ENCODE measurements around the gene VPS13D.

Gene VPS13D

DNA sequence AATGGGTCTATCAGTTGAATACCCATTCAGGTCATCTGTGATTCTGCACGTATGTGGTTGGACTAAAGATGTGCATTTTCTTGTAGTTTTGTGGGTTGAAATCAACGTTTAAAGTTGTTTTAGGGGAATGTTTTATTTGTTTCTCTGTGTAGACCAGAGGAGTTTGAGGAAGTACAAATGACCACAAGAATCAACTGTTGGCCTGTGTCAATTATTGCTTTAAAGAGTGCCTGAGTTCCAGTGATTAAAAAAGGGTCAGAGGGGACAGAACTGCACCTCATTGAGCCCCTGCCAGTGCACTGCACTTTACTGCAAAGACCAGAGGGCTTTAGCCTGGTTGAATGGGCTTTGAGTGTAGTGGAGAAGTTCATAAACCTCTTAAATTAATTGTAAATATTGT, 190.3 kb downstream of the VPS13D start:
- POLR2A ChIA-PET, result no interaction called here
- CTCF ChIA-PET, result no interaction called here
- no peak for DNase-seq (ENCODE audit: extremely low spot score)
- TF ChIP-seq ARNT (IDR thresholded peaks at IDR 0.05), result no peak
- TF ChIP-seq SP1 (IDR thresholded peaks at IDR 0.05), result no peak
- no peak for TF ChIP-seq TARDBP (IDR thresholded peaks at IDR 0.05)
- no peak for TF ChIP-seq ELF4 (IDR thresholded peaks at IDR 0.05)
- TF ChIP-seq LEF1 (IDR thresholded peaks at IDR 0.05; ENCODE audit: borderline replicate concordance), result no peak

DNA sequence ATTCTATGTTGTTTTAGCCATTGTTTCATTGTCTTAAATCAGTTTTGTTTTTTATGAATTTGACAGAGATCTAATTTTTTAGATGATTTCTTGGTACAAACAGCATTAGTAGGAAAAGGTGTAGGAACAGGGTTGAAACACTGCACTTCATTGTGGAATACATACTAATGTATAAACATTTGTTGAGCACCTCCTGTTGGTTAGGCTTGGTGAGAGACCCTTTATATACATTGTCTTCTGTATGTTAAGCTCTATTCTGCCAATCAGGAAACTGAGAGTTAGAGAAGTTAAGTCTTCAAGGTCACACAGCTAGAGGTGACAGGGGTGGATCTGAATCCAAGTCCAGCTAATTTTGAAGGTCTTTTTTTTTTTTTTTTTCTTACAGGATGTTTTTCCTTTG, 192.7 kb downstream of the VPS13D start:
- ChIA-PET POLR2A (no interaction called here), CTCF (interaction anchor here (0.6 to 0.7 kb wide), 2 partner anchors 197 to 201 kb away, joined by 3 to 5 read pairs; no protein-coding TSS in a partner anchor)
- TF ChIP-seq ELF4 (IDR thresholded peaks at IDR 0.05) (no peak), LEF1 (IDR thresholded peaks at IDR 0.05; ENCODE audit: borderline replicate concordance) (no peak), TARDBP (IDR thresholded peaks at IDR 0.05) (no peak), CTBP1 (IDR thresholded peaks at IDR 0.05; ENCODE audit: borderline replicate concordance) (no peak)
- no peak for DNase-seq (ENCODE audit: extremely low spot score)

DNA sequence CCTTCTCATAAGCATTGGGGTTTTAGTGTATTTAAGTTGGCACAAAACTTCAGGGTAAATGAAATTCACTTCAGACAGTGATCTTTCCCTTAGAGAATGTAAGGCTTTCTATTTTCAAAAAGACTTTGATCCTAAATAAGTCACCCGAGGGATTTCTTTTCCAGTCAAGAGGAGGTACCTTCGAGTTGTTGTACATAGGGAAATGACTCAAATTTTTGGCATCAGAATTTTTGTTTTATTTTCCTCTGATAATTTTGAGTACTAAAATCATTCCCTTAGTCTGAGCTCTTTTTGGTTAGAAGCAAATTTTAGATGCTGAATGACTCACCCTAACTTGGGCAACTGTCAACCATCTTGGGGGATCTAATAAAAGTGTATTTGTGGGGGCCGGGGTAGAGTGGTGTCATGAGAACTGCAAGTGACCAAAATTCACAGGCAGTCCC, 194.3 kb downstream of the VPS13D start:
- POLR2A ChIA-PET, result no interaction called here
- CTCF ChIA-PET, result interaction anchor here (1.0 kb wide), 1 partner anchor 8 kb away, joined by 3 read pairs; no protein-coding TSS in a partner anchor
- no peak for TF ChIP-seq SP1 (IDR thresholded peaks at IDR 0.05)
- TF ChIP-seq FOXM1 (IDR thresholded peaks at IDR 0.05; ENCODE audit: borderline replicate concordance), result no peak
- no peak for TF ChIP-seq FOXA1 (IDR thresholded peaks at IDR 0.05)
- DNase-seq (ENCODE audit: extremely low spot score), result no peak

DNA sequence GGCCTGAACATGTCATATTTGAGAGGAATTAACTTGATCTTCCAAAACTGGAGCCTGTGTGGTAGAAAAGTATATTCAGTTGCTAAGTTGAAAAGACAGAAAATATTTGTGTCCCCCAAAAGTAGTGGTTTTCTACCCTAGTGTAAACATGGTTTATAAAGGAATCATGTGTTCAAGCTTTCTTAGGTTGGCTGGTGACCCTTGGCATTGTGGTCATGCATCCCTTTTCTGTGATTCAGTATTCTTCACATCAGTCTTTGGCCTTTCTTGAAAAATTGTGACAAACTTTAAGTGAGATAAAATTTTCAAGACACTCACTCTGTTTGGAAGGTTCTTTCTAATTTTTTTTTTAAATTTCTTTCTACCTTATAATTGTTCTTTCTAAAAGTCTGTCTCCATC, 195.0 kb downstream of the VPS13D start:
- no peak for DNase-seq (ENCODE audit: extremely low spot score)
- ChIA-PET CTCF (interaction anchor here (1.0 kb wide), 1 partner anchor 9 kb away, joined by 3 read pairs; no protein-coding TSS in a partner anchor), POLR2A (no interaction called here)
- TF ChIP-seq ZNF384 (IDR thresholded peaks at IDR 0.05) (no peak), TARDBP (IDR thresholded peaks at IDR 0.05) (no peak), LEF1 (IDR thresholded peaks at IDR 0.05; ENCODE audit: borderline replicate concordance) (no peak), BHLHE40 (IDR thresholded peaks at IDR 0.05; ENCODE audit: borderline replicate concordance) (no peak)

DNA sequence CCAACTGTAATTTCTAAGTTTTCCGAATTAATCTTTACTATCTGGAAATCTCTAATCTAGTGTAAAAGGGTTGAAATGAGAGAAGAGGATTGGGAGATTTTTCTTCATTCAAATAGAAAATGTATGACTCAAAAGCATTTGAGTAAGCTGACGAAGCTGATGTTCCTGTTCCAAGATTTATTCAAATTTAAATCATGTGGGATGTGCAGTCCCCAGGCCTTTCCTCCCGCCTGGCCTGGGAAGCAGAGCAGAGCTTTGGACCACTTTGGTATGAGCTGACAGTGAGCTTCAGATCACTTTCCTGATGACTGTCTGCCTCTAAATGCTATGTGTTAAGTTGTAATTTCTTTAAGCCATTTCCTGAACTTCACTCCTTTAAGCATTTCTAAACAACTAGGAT, 196.2 kb downstream of the VPS13D start:
- CTCF ChIA-PET, result no interaction called here
- DNase-seq (ENCODE audit: extremely low spot score), result no peak
- TF ChIP-seq L3MBTL2 (conservative IDR thresholded peaks at IDR 0.05) (no peak), ARNT (IDR thresholded peaks at IDR 0.05) (no peak), SUZ12 (IDR thresholded peaks at IDR 0.05) (no peak), FOXA1 (IDR thresholded peaks at IDR 0.05) (no peak), FOXM1 (IDR thresholded peaks at IDR 0.05; ENCODE audit: borderline replicate concordance) (no peak), LEF1 (IDR thresholded peaks at IDR 0.05; ENCODE audit: borderline replicate concordance) (no peak), FOXK2 (IDR thresholded peaks at IDR 0.05) (no peak), CTBP1 (IDR thresholded peaks at IDR 0.05; ENCODE audit: borderline replicate concordance) (no peak), ZNF384 (IDR thresholded peaks at IDR 0.05) (no peak)
- TF ChIP-seq, protein P1, sequence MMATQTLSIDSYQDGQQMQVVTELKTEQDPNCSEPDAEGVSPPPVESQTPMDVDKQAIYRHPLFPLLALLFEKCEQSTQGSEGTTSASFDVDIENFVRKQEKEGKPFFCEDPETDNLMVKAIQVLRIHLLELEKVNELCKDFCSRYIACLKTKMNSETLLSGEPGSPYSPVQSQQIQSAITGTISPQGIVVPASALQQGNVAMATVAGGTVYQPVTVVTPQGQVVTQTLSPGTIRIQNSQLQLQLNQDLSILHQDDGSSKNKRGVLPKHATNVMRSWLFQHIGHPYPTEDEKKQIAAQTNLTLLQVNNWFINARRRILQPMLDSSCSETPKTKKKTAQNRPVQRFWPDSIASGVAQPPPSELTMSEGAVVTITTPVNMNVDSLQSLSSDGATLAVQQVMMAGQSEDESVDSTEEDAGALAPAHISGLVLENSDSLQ (IDR thresholded peaks at IDR 0.05), result no peak
- POLR2A ChIA-PET, result no interaction called here

DNA sequence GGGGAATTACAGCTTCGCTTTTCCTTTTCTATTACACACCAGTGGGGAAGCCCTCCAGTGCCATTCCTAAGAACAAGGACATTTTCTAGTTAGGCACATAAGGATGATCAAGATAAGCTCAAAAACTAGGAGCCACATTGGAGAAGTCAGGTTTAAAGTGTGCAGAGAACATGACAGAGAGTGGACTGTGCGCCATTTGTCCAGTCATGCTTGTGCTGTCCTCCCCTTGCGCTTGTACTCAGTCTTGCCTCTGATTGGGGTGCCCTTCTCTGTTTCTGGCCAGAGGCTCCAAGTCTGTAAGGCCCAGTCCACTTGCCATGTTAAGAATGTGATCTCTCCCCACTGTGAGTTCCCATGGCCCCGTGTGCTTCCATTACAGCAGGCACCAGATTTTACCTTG, 198.5 kb downstream of the VPS13D start:
- POLR2A ChIA-PET, result no interaction called here
- DNase-seq (ENCODE audit: extremely low spot score), result no peak
- CTCF ChIA-PET, result no interaction called here
- TF ChIP-seq TARDBP (IDR thresholded peaks at IDR 0.05) (no peak), ARNT (IDR thresholded peaks at IDR 0.05) (no peak), SUZ12 (IDR thresholded peaks at IDR 0.05) (no peak), BHLHE40 (IDR thresholded peaks at IDR 0.05; ENCODE audit: borderline replicate concordance) (no peak), CTBP1 (IDR thresholded peaks at IDR 0.05; ENCODE audit: borderline replicate concordance) (no peak), ELF4 (IDR thresholded peaks at IDR 0.05) (no peak), FOXM1 (IDR thresholded peaks at IDR 0.05; ENCODE audit: borderline replicate concordance) (no peak), LEF1 (IDR thresholded peaks at IDR 0.05; ENCODE audit: borderline replicate concordance) (no peak), ZNF384 (IDR thresholded peaks at IDR 0.05) (no peak), L3MBTL2 (conservative IDR thresholded peaks at IDR 0.05) (no peak), FOXA1 (IDR thresholded peaks at IDR 0.05) (no peak), HDGF (IDR thresholded peaks at IDR 0.05; ENCODE audit: borderline replicate concordance) (no peak), SP1 (IDR thresholded peaks at IDR 0.05) (no peak), FOXK2 (IDR thresholded peaks at IDR 0.05) (no peak), NFRKB (IDR thresholded peaks at IDR 0.05) (no peak)
- TF ChIP-seq, protein P1 (IDR thresholded peaks at IDR 0.05), result no peak

DNA sequence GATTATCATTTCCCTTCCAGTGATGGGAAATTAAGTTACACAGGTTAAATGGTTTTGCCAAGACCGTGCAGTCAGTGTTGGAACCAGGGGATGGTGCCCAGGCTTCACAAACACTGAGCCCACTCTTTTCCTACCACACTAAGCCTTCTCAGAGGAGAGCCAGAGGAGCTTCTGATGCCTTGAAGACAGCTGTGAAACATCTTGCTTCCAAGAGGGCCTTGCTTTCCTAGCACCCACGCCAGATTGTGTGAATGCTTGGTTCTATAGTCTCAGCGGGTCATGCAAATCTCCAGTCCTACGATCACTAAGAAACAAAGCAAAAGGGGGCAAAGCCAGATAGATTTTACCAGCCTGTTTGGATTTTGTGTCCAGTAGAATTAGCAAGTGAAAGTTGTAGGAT, 200.7 kb downstream of the VPS13D start:
- DNase-seq (ENCODE audit: extremely low spot score), result no peak
- TF ChIP-seq BHLHE40 (IDR thresholded peaks at IDR 0.05; ENCODE audit: borderline replicate concordance) (no peak), SP1 (IDR thresholded peaks at IDR 0.05) (no peak)
- CTCF ChIA-PET, result no interaction called here
- POLR2A ChIA-PET, result no interaction called here

DNA sequence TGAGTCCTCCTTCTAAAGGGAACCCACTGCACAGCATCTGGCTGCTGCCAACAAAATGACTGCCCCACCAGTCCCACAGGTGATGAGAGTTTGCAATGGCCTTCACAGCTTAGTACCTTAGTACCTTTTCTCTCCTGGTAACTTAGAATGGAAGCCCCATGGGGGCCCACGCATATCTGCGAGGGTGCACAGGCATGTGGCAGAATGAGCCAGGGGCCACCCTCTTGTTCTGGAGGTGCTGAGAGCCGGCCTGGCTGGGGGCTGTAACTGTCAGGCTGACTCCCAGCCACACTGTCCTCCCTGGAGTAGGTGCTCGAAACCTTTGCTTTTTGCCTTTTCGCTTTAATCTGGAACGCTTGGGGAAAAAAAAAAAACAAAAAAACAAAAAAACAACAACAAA, 203.1 kb downstream of the VPS13D start:
- CTCF ChIA-PET, result no interaction called here

More for the DNA sequence above, 203.1 kb downstream of the VPS13D start:
- no peak for TF ChIP-seq BHLHE40 (IDR thresholded peaks at IDR 0.05; ENCODE audit: borderline replicate concordance)
- TF ChIP-seq ZNF384 (IDR thresholded peaks at IDR 0.05), result no peak
- TF ChIP-seq FOXK2 (IDR thresholded peaks at IDR 0.05), result no peak
- no peak for TF ChIP-seq TARDBP (IDR thresholded peaks at IDR 0.05)
- TF ChIP-seq SUZ12 (IDR thresholded peaks at IDR 0.05), result no peak
- TF ChIP-seq SP1 (IDR thresholded peaks at IDR 0.05), result no peak
- no peak for TF ChIP-seq HDGF (IDR thresholded peaks at IDR 0.05; ENCODE audit: borderline replicate concordance)
- no peak for TF ChIP-seq FOXM1 (IDR thresholded peaks at IDR 0.05; ENCODE audit: borderline replicate concordance)
- TF ChIP-seq FOXA1 (IDR thresholded peaks at IDR 0.05), result no peak
- no peak for TF ChIP-seq ELF4 (IDR thresholded peaks at IDR 0.05)
- no peak for TF ChIP-seq NFRKB (IDR thresholded peaks at IDR 0.05)
- TF ChIP-seq LEF1 (IDR thresholded peaks at IDR 0.05; ENCODE audit: borderline replicate concordance), result no peak
- TF ChIP-seq ARNT (IDR thresholded peaks at IDR 0.05), result no peak
- no peak for TF ChIP-seq L3MBTL2 (conservative IDR thresholded peaks at IDR 0.05)
- TF ChIP-seq, protein P1 (IDR thresholded peaks at IDR 0.05), result no peak
- no peak for TF ChIP-seq CTBP1 (IDR thresholded peaks at IDR 0.05; ENCODE audit: borderline replicate concordance)
- DNase-seq (ENCODE audit: extremely low spot score), result no peak
- POLR2A ChIA-PET, result no interaction called here
